GM12878 (cell line): ENCODE measurements around the gene NUDT9. TPM values are rescaled to one million over a fixed set of nuclear protein-coding genes. Genes with fewer than 3 reads are reported as not detected.

Source experiments
- ATAC-seq: fragments of 200-7000 bp; cut with Tn5 transposase; 3 replicates; pipeline ENCODE4 v1.9.1; 2020; ENCODE audit warnings: mild to moderate bottlenecking, moderate library complexity
- BruUV-seq: library from RNA; stranded (reverse); fragments of 400-500 nt; replicated peaks from 2 replicates; lab custom pipeline; 2021; lab: Mats Ljungman, UMichigan
- CTCF ChIA-PET: fragments of 300-600 bp; sonication (Branson Sonifier 250); formaldehyde crosslinking; extraction: SDS; loops from one replicate; lab custom pipeline; 2021; ENCODE audit warnings: inconsistent platforms; lab: Yijun Ruan, JAX
- POLR2A ChIA-PET: fragments of 350-600 bp; formaldehyde crosslinking; extraction: SDS; loops from one replicate; lab custom pipeline; 2021; ENCODE audit warnings: inconsistent platforms; lab: Charles Lee
- RAD21 ChIA-PET: fragments of 300-600 bp; sonication (Branson Sonifier 250); formaldehyde crosslinking; loops from one replicate; lab custom pipeline; 2023; ENCODE audit warnings: antibody characterized with exemption; ENCODE audit not compliant: unreplicated experiment; lab: Charles Lee
- SMC1A ChIA-PET: fragments of 300-600 bp; sonication (Branson Sonifier 250); formaldehyde crosslinking; loops from one replicate; lab custom pipeline; 2023; ENCODE audit not compliant: unreplicated experiment, uncharacterized antibody; lab: Charles Lee
- DNase-seq: peaks from one replicate; pipeline ENCODE4 v3.0.0-alpha.2; 2011; ENCODE audit warnings: low read depth, low spot score
- FAIRE-seq: peaks from 3 replicates; lab custom pipeline; 2011; peaks lifted over from hg19 to GRCh38; lab: Jason Lieb, UNC
- H2AFZ ChIP-seq: 2 replicates; pipeline ENCODE4 v1.6.0; 2011; ENCODE audit warnings: low read depth, low read length, control low read depth; ENCODE audit not compliant: control insufficient read depth
- H3K27ac ChIP-seq: 2 replicates; pipeline ENCODE4 v1.5.1; 2011; ENCODE audit warnings: control low read depth; ENCODE audit not compliant: control insufficient read depth, insufficient read depth
- H3K27me3 ChIP-seq, 2 experiments: replicated peaks in 1 of 2; 2 replicates each; pipeline versions ENCODE4 v1.6.0 to v1.6.1; 2011; ENCODE audit warnings: low read length in 1 of 2; ENCODE audit not compliant: control insufficient read depth in 2 of 2, insufficient read depth in 2 of 2
- H3K36me3 ChIP-seq, 2 experiments: 2 replicates each; pipeline ENCODE4 v1.5.1; 2011; ENCODE audit warnings: low read length in 1 of 2; ENCODE audit not compliant: control insufficient read depth in 2 of 2, insufficient read depth in 2 of 2
- H3K4me1 ChIP-seq: 2 replicates; pipeline ENCODE4 v1.6.1; 2011; ENCODE audit warnings: mild to moderate bottlenecking, low read length, moderate library complexity, mixed read lengths; ENCODE audit not compliant: control insufficient read depth, insufficient read depth
- H3K4me2 ChIP-seq: 2 replicates; pipeline ENCODE4 v1.6.0; 2011; ENCODE audit warnings: control low read depth; ENCODE audit not compliant: control insufficient read depth, insufficient read depth
- H3K4me3 ChIP-seq: fragments of 200-600 bp; sonication (generic); 2 replicates; pipeline ENCODE4 v1.5.1; 2016
- H3K79me2 ChIP-seq: 2 replicates; pipeline ENCODE4 v1.6.0; 2011; ENCODE audit warnings: low read length; ENCODE audit not compliant: control insufficient read depth, insufficient read depth
- H3K9ac ChIP-seq: 2 replicates; pipeline ENCODE4 v1.8.0; 2011; ENCODE audit warnings: low read length, control low read depth, mixed read lengths; ENCODE audit not compliant: control insufficient read depth, insufficient read depth
- H3K9me3 ChIP-seq: replicated peaks from 3 replicates; pipeline ENCODE4 v1.5.1; 2011; ENCODE audit warnings: mild to moderate bottlenecking, low read length; ENCODE audit not compliant: control insufficient read depth, insufficient read depth
- H4K20me1 ChIP-seq: 2 replicates; pipeline ENCODE4 v1.6.0; 2011; ENCODE audit not compliant: control insufficient read depth, insufficient read depth
- CBX3 ChIP-seq: fragments of 200-600 bp; sonication (generic); IDR thresholded peaks from 2 replicates; pipeline ENCODE4 v1.6.1; 2016; ENCODE audit warnings: low read depth, borderline replicate concordance
- EED ChIP-seq: sonication (generic); IDR thresholded peaks from 2 replicates; pipeline ENCODE4 v1.6.1; 2016; ENCODE audit warnings: antibody characterized with exemption, low read depth
- EP300 ChIP-seq, 2 experiments: fragments of 150-350 bp in 1 of 2; IDR thresholded peaks; 2 replicates each; pipeline ENCODE4 v1.6.1; 2011 to 2012; ENCODE audit warnings: low read depth in 2 of 2, low read length in 2 of 2, borderline replicate concordance in 1 of 2, improper control_type of control experiment in 1 of 2, inconsistent platforms in 1 of 2; ENCODE audit not compliant: control insufficient read depth in 1 of 2
- FOS ChIP-seq: IDR thresholded peaks from 3 replicates; pipeline ENCODE4 v1.6.1; 2011; ENCODE audit warnings: borderline replicate concordance; ENCODE audit not compliant: insufficient read length; ENCODE audit errors: extremely low read depth
- HDAC2 ChIP-seq: fragments of 200-600 bp; sonication (generic); IDR thresholded peaks from 2 replicates; pipeline ENCODE4 v1.6.1; 2017
- MEF2A ChIP-seq: IDR thresholded peaks from 2 replicates; pipeline ENCODE4 v1.6.1; 2011; ENCODE audit warnings: low read depth, mild to moderate bottlenecking, low read length, moderate library complexity; ENCODE audit not compliant: insufficient read depth
- MYC ChIP-seq: IDR thresholded peaks from 2 replicates; pipeline ENCODE4 v1.6.1; 2011; ENCODE audit warnings: mild to moderate bottlenecking, low read length, moderate library complexity, inconsistent platforms; ENCODE audit not compliant: insufficient read depth, insufficient replicate concordance, insufficient read length, severe bottlenecking
- NFIC ChIP-seq: IDR thresholded peaks from 2 replicates; pipeline ENCODE4 v1.6.1; 2012; ENCODE audit warnings: low read depth, mild to moderate bottlenecking, inconsistent platforms, low read length, moderate library complexity
- NR2C1 ChIP-seq: fragments of 450-650 bp; IDR thresholded peaks from 2 replicates; pipeline ENCODE4 v1.6.1; 2017; ENCODE audit warnings: antibody characterized with exemption, mild to moderate bottlenecking, moderate library complexity
- NRF1 ChIP-seq: conservative IDR thresholded peaks from 2 replicates; pipeline ENCODE4 v1.6.1; 2011; ENCODE audit warnings: mild to moderate bottlenecking, low read depth, low read length, improper control_type of control experiment
- POLR2AphosphoS2 ChIP-seq: IDR thresholded peaks from 2 replicates; pipeline ENCODE4 v1.6.1; 2011; ENCODE audit warnings: low read depth, mild to moderate bottlenecking, low read length, improper control_type of control experiment, moderate library complexity
- RAD51 ChIP-seq: fragments of 450-650 bp; IDR thresholded peaks from 2 replicates; pipeline ENCODE4 v1.6.1; 2016; ENCODE audit warnings: moderate library complexity, mild to moderate bottlenecking, inconsistent platforms
- WGBS: methylation state at CpG from one replicate; pipeline ENCODE4 v1.1.6; 2016; ENCODE audit warnings: low lambda C conversion rate; ENCODE audit not compliant: insufficient replicate concordance, insufficient coverage; ENCODE audit errors: missing lambda C conversion rate; 5-methylcytosine and 5-hydroxymethylcytosine counted together
- in situ Hi-C: fragments of 300-500 bp; cut with MboI; formaldehyde crosslinking; loops from 9 replicates; pipeline ENCODE4 v1.14.3; 2018; ENCODE audit warnings: mixed read lengths
- intact Hi-C: fragments of 100-400 bp; cut with micrococcal nuclease; formaldehyde crosslinking; loops from one replicate; pipeline ENCODE4 v1.14.2; 2022; ENCODE audit not compliant: unreplicated experiment
- polyA plus RNA-seq, 11 experiments: library from polyadenylated mRNA; depleted of rRNA in 4 of 11; unstranded in 6 of 11; stranded (reverse) in 5 of 11; fragments of >200 nt; fragmentation: Nextera tagmentation in 4 of 11; fragmentation: Illumina TruSeq in 1 of 11; extraction: Ambion mirVana in 4 of 11; extraction: Trizol in 1 of 11; gene quantifications; 1 replicate in 1 of 11; 2 replicates in 10 of 11; pipeline versions ENCODE4 v1.2.1 to v1.2.3, GENCODE V29; 2011 to 2016; ENCODE audit warnings: inconsistent platforms in 2 of 11, missing spikeins in 2 of 11, low read depth in 1 of 11
- total RNA-seq, 4 experiments: library from RNA; depleted of rRNA in 3 of 4; stranded (reverse); fragments of >200 nt in 3 of 4; fragmentation: Illumina TruSeq in 1 of 4; extraction: Trizol in 1 of 4; gene quantifications; 2 replicates each; pipeline versions ENCODE4 v1.2.1 to v1.2.3, GENCODE V29; 2013 to 2021
- TF ChIP-seq, protein P1 (sequence below): IDR thresholded peaks from 2 replicates; pipeline ENCODE4 v1.6.1; 2011; ENCODE audit warnings: low read depth, mild to moderate bottlenecking, low read length, moderate library complexity, borderline replicate concordance; ENCODE audit errors: extremely low read depth

Gene NUDT9
- total and polyA plus RNA-seq, 10 of the 15 experiments (the other 5 are each of a cell fraction or from before 2014, with no cell fraction given): 8.4 to 28.3 (median 14.6) TPM

DNA sequence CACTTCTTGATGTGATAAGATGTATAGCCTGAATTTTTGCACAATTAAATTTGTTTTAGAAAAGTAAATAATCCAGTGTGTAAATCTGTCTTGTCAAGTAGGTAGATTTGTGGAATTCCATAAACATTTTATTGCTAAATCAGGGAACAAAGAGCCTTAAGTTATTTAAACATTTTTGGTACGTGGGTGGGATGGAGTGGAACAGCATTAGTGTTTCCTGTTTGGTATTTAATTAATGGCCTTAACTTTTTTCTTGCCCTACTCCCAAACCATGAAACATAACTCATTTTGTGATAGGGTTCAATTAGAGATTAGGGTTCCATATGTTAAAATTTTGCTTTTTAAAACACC, 5.1 kb downstream of the NUDT9 start (continued):
- TF ChIP-seq POLR2AphosphoS2 (no peak), HDAC2 (no peak), CBX3 (no peak)

DNA sequence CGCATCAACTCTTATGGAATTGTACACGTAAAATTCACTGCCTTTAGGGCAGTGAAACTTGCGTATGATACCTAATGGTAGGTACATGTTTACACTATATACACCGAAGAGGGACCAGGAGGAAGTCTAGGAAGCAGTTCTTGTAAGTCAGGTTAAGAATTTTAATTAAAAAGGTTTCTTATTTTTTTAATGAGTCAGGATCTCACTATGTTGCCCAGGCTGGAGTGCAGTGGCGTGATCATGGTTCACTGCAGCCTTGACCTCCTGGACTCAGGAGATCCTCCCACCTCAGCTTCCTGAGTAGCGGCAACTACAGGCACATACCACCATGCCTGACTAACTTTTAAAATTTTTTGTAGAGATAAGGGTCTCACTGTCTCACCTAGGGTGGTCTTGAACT, 6.6 kb downstream of the NUDT9 start:
- RAD21 ChIA-PET: no interaction called here
- 99% methylated on average over 6 of the region's 6 CpGs for WGBS
- H3K4me2 ChIP-seq: no peak overlapping the region
- no peak overlapping the region for H3K4me3 ChIP-seq
- no peak for FAIRE-seq
- H3K36me3 ChIP-seq: no peaks in the 10 kb centered on the region
- DNase-seq: no peak
- no peaks in the 10 kb centered on the region for H3K27me3 ChIP-seq
- ATAC-seq: no peak
- in situ Hi-C loops (no loop called here), intact Hi-C loops (no loop called here)
- no peaks in the 10 kb centered on the region for H3K4me1 ChIP-seq
- no peak overlapping the region for H3K27ac ChIP-seq
- H2AFZ ChIP-seq: no peak overlapping the region
- TF ChIP-seq, protein P1, sequence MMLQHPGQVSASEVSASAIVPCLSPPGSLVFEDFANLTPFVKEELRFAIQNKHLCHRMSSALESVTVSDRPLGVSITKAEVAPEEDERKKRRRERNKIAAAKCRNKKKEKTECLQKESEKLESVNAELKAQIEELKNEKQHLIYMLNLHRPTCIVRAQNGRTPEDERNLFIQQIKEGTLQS: no peak
- TF ChIP-seq RAD51 (no peak), MYC (no peak), FOS (no peak), NFIC (no peak), MEF2A (no peak), EP300 (IDR thresholded peaks at IDR 0.05; ENCODE audit: borderline replicate concordance in 1 of 2, control insufficient read depth in 1 of 2, low read depth in 2 of 2, low read length in 2 of 2) (no peak), NR2C1 (no peak), EED (no peak), NRF1 (no peak)
- no peaks in the 10 kb centered on the region for H3K9me3 ChIP-seq
- SMC1A ChIA-PET: no interaction called here
- no peaks in the 10 kb centered on the region for H4K20me1 ChIP-seq
- no TSS peak for BruUV-seq
- POLR2A ChIA-PET: no interaction called here
- peaks cover 14% of the 10 kb centered on the region for H3K79me2 ChIP-seq
- CTCF ChIA-PET: no interaction called here
- no peak overlapping the region for H3K9ac ChIP-seq
